HEK293 (cell line): Measurements from ENCODE around the gene C20orf144.
A peak's percentile ranks its signal among the peaks of the same experiment; 100 is the strongest.

ENCODE experiments used
- CTCF ChIA-PET: fragments of 350-600 bp; formaldehyde crosslinking; extraction: SDS; loops from one replicate; lab custom pipeline; 2021; ENCODE audit warnings: antibody characterized with exemption; lab: Yijun Ruan, JAX
- POLR2A ChIA-PET: fragments of 300-600 bp; formaldehyde crosslinking; extraction: SDS; loops from one replicate; lab custom pipeline; 2020; ENCODE audit warnings: antibody characterized with exemption, inconsistent platforms; lab: Yijun Ruan, JAX
- H3K27ac ChIP-seq: fragments of 200-500 bp; sonication (Bioruptor generic); 2 replicates; pipeline ENCODE4 v1.5.1; 2014; ENCODE audit warnings: low read depth, low read length, control low read depth, inconsistent platforms; ENCODE audit errors: extremely low read depth
- H3K36me3 ChIP-seq, 2 experiments: fragments of 200-500 bp in 1 of 2; sonication (Bioruptor generic) in 1 of 2; 1 replicate in 1 of 2; 2 replicates in 1 of 2; pipeline ENCODE4 v1.5.1; 2014 to 2017; ENCODE audit warnings: inconsistent platforms in 2 of 2, low read length in 2 of 2; ENCODE audit not compliant: control insufficient read depth in 2 of 2, insufficient read depth in 1 of 2
- H3K4me1 ChIP-seq: fragments of 200-500 bp; sonication (Bioruptor generic); 2 replicates; pipeline ENCODE4 v1.5.1; 2014; ENCODE audit warnings: mild to moderate bottlenecking, low read length, inconsistent platforms; ENCODE audit not compliant: control insufficient read depth, insufficient read depth
- H3K4me3 ChIP-seq: 2 replicates; pipeline ENCODE4 v1.5.1; 2011; ENCODE audit warnings: low read depth, mild to moderate bottlenecking, control low read depth, low read length, moderate library complexity
- H3K9me3 ChIP-seq: fragments of 200-500 bp; sonication (Bioruptor generic); 2 replicates; pipeline ENCODE4 v1.5.1; 2014; ENCODE audit warnings: low read depth, low read length, inconsistent platforms; ENCODE audit not compliant: control insufficient read depth, insufficient read depth
- BCL11A ChIP-seq: fragments of 450-650 bp; formaldehyde crosslinking; IDR thresholded peaks from 2 replicates; pipeline ENCODE4 v1.5.1; 2016; ENCODE audit warnings: low read depth, missing biosample characterization, missing genetic modification characterization
- EGR2 ChIP-seq: fragments of 450-650 bp; formaldehyde crosslinking; IDR thresholded peaks from 2 replicates; pipeline ENCODE4 v1.5.1; 2016; ENCODE audit warnings: low read depth, missing biosample characterization, missing genetic modification characterization
- FEZF1 ChIP-seq: fragments of 450-650 bp; formaldehyde crosslinking; IDR thresholded peaks from 2 replicates; pipeline ENCODE4 v1.5.1; 2016; ENCODE audit warnings: missing biosample characterization, missing genetic modification characterization
- KLF1 ChIP-seq: fragments of 450-650 bp; formaldehyde crosslinking; IDR thresholded peaks from 2 replicates; pipeline ENCODE4 v1.5.1; 2016; ENCODE audit warnings: missing biosample characterization, missing genetic modification characterization
- KLF7 ChIP-seq: fragments of 450-650 bp; formaldehyde crosslinking; IDR thresholded peaks from 2 replicates; pipeline ENCODE4 v1.5.1; 2016; ENCODE audit warnings: missing biosample characterization, missing genetic modification characterization, borderline replicate concordance
- KLF8 ChIP-seq: fragments of 450-650 bp; formaldehyde crosslinking; IDR thresholded peaks from 2 replicates; pipeline ENCODE4 v1.5.1; 2016; ENCODE audit warnings: missing biosample characterization, missing genetic modification characterization
- KLF9 ChIP-seq: fragments of 450-650 bp; formaldehyde crosslinking; IDR thresholded peaks from 2 replicates; pipeline ENCODE4 v1.5.1; 2016; ENCODE audit warnings: missing biosample characterization, missing genetic modification characterization, low read depth
- PRDM1 ChIP-seq: fragments of 450-650 bp; formaldehyde crosslinking; IDR thresholded peaks from 2 replicates; pipeline ENCODE4; 2016; ENCODE audit warnings: missing biosample characterization, missing genetic modification characterization
- SP3 ChIP-seq: fragments of 450-650 bp; formaldehyde crosslinking; IDR thresholded peaks from 2 replicates; pipeline ENCODE4 v1.5.1; 2016; ENCODE audit warnings: missing biosample characterization, missing genetic modification characterization
- SP7 ChIP-seq: fragments of 450-650 bp; formaldehyde crosslinking; IDR thresholded peaks from 2 replicates; pipeline ENCODE4 v1.5.1; 2016; ENCODE audit warnings: missing biosample characterization, missing genetic modification characterization
- ZBTB20 ChIP-seq: fragments of 450-650 bp; formaldehyde crosslinking; IDR thresholded peaks from 2 replicates; pipeline ENCODE4 v1.5.1; 2016; ENCODE audit warnings: missing biosample characterization, missing genetic modification characterization
- ZBTB21 ChIP-seq: fragments of 450-650 bp; formaldehyde crosslinking; IDR thresholded peaks from 2 replicates; pipeline ENCODE4 v1.5.1; 2017; ENCODE audit warnings: missing biosample characterization, missing genetic modification characterization
- ZFHX2 ChIP-seq: fragments of 450-650 bp; formaldehyde crosslinking; conservative IDR thresholded peaks from 2 replicates; pipeline ENCODE4 v1.5.1; 2016; ENCODE audit warnings: missing biosample characterization, missing genetic modification characterization
- ZFP37 ChIP-seq: fragments of 450-650 bp; formaldehyde crosslinking; IDR thresholded peaks from 2 replicates; pipeline ENCODE4 v1.5.1; 2016; ENCODE audit warnings: missing biosample characterization, missing genetic modification characterization
- ZFP41 ChIP-seq: fragments of 450-650 bp; formaldehyde crosslinking; IDR thresholded peaks from 2 replicates; pipeline ENCODE4 v1.5.1; 2016; ENCODE audit warnings: missing biosample characterization, missing genetic modification characterization, borderline replicate concordance
- ZIC2 ChIP-seq: fragments of 450-650 bp; formaldehyde crosslinking; IDR thresholded peaks from 2 replicates; pipeline ENCODE4 v1.5.1; 2016; ENCODE audit warnings: missing biosample characterization, missing genetic modification characterization
- ZNF169 ChIP-seq: fragments of 450-650 bp; formaldehyde crosslinking; IDR thresholded peaks from 2 replicates; pipeline ENCODE4 v1.5.1; 2016; ENCODE audit warnings: missing biosample characterization, missing genetic modification characterization
- ZNF2 ChIP-seq: fragments of 450-650 bp; formaldehyde crosslinking; IDR thresholded peaks from 2 replicates; pipeline ENCODE4 v1.5.1; 2016; ENCODE audit warnings: missing biosample characterization, missing genetic modification characterization
- ZNF221 ChIP-seq: fragments of 450-650 bp; formaldehyde crosslinking; IDR thresholded peaks from 2 replicates; pipeline ENCODE4 v1.5.1; 2017; ENCODE audit warnings: missing biosample characterization, missing genetic modification characterization, borderline replicate concordance
- ZNF23 ChIP-seq: fragments of 450-650 bp; formaldehyde crosslinking; IDR thresholded peaks from 2 replicates; pipeline ENCODE4 v1.5.1; 2016; ENCODE audit warnings: missing biosample characterization, missing genetic modification characterization, borderline replicate concordance
- ZNF292 ChIP-seq: fragments of 450-650 bp; formaldehyde crosslinking; IDR thresholded peaks from 2 replicates; pipeline ENCODE4 v1.5.1; 2016; ENCODE audit warnings: low read depth, missing biosample characterization, missing genetic modification characterization, borderline replicate concordance
- ZNF600 ChIP-seq: fragments of 450-650 bp; formaldehyde crosslinking; IDR thresholded peaks from 2 replicates; pipeline ENCODE4 v1.5.1; 2016; ENCODE audit warnings: missing biosample characterization, missing genetic modification characterization
- ZNF664 ChIP-seq: fragments of 450-650 bp; formaldehyde crosslinking; IDR thresholded peaks from 2 replicates; pipeline ENCODE4 v1.5.1; 2016; ENCODE audit warnings: missing biosample characterization, missing genetic modification characterization
- ZNF792 ChIP-seq: fragments of 450-650 bp; formaldehyde crosslinking; IDR thresholded peaks from 2 replicates; pipeline ENCODE4 v1.5.1; 2016; ENCODE audit warnings: missing biosample characterization, missing genetic modification characterization
- ZNF830 ChIP-seq: fragments of 450-650 bp; IDR thresholded peaks from 2 replicates; pipeline ENCODE4 v1.5.0; 2018; ENCODE audit warnings: missing biosample characterization, missing genetic modification characterization, low read depth, mild to moderate bottlenecking, moderate library complexity
- TF ChIP-seq, protein P1 (sequence below): fragments of 450-650 bp; formaldehyde crosslinking; IDR thresholded peaks from 2 replicates; pipeline ENCODE4 v1.5.1; 2017; ENCODE audit warnings: missing biosample characterization, missing genetic modification characterization
- TF ChIP-seq, protein P2 (sequence below): fragments of 450-650 bp; formaldehyde crosslinking; IDR thresholded peaks from 2 replicates; pipeline ENCODE4 v1.5.1; 2016; ENCODE audit warnings: missing biosample characterization, missing genetic modification characterization
- TF ChIP-seq, protein P3 (sequence below): fragments of 450-650 bp; formaldehyde crosslinking; IDR thresholded peaks from 2 replicates; pipeline ENCODE4 v1.5.1; 2017; ENCODE audit warnings: missing biosample characterization, missing genetic modification characterization

C20orf144 gene

DNA sequence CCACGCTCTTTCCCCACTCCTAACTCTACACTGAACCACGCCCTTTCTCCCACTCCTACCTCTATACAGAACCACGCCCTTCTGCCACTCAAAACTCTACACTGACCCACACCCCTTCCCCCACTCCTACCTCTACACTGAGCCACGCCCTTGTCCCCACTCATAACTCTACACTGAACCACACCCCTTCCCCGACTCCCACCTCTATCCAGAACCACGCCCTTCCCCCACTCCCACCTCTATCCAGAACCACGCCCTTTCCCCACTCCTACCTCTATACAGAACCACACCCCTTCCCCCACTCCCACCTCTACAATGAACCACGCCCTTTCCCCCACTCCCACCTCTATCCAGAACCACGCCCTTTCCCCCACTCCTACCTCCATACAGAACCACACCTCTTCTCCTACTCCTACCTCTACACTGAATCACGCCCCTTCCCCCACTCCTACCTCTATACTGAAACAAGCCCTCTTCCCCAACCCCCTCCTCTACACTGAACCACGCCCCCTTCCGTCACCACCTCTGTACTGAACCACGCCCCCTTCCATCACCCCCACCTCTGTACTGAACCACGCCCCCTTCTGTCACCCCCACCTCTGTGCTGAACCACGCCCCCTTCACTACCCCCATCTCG, 47.9 kb downstream of the C20orf144 start:
- Histone ChIP-seq H3K4me3 (no peak overlapping the region), H3K9me3 (no peaks in the 10 kb centered on the region), H3K27ac (no peak overlapping the region), H3K4me1 (no peaks in the 10 kb centered on the region), H3K36me3 (no peaks in the 10 kb centered on the region)
- TF ChIP-seq KLF1 (tag by site-specific recombination): peak; percentile 100
- TF ChIP-seq BCL11A: no peak
- TF ChIP-seq ZBTB20 (tag by site-specific recombination): no peak
- TF ChIP-seq EGR2 (tag by site-specific recombination): peak; percentile 98
- peak; percentile 93 for TF ChIP-seq ZFHX2 (tag by site-specific recombination)
- TF ChIP-seq, protein P1, sequence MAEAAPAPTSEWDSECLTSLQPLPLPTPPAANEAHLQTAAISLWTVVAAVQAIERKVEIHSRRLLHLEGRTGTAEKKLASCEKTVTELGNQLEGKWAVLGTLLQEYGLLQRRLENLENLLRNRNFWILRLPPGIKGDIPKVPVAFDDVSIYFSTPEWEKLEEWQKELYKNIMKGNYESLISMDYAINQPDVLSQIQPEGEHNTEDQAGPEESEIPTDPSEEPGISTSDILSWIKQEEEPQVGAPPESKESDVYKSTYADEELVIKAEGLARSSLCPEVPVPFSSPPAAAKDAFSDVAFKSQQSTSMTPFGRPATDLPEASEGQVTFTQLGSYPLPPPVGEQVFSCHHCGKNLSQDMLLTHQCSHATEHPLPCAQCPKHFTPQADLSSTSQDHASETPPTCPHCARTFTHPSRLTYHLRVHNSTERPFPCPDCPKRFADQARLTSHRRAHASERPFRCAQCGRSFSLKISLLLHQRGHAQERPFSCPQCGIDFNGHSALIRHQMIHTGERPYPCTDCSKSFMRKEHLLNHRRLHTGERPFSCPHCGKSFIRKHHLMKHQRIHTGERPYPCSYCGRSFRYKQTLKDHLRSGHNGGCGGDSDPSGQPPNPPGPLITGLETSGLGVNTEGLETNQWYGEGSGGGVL (tag by site-specific recombination): peak; percentile 59
- TF ChIP-seq KLF8 (tag by site-specific recombination): peak; percentile 93
- TF ChIP-seq, protein P2, sequence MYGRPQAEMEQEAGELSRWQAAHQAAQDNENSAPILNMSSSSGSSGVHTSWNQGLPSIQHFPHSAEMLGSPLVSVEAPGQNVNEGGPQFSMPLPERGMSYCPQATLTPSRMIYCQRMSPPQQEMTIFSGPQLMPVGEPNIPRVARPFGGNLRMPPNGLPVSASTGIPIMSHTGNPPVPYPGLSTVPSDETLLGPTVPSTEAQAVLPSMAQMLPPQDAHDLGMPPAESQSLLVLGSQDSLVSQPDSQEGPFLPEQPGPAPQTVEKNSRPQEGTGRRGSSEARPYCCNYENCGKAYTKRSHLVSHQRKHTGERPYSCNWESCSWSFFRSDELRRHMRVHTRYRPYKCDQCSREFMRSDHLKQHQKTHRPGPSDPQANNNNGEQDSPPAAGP (tag by site-specific recombination): peak; percentile 45
- peak; percentile 92; the same call in 1 of the 2 replicates for TF ChIP-seq KLF9 (tag by site-specific recombination)
- peak; percentile 23 for TF ChIP-seq SP3 (tag by site-specific recombination)
- peak; percentile 82; the same call in 1 of the 2 replicates for TF ChIP-seq KLF7 (tag by site-specific recombination)
- CTCF ChIA-PET: no interaction called here
- POLR2A ChIA-PET: no interaction called here

DNA sequence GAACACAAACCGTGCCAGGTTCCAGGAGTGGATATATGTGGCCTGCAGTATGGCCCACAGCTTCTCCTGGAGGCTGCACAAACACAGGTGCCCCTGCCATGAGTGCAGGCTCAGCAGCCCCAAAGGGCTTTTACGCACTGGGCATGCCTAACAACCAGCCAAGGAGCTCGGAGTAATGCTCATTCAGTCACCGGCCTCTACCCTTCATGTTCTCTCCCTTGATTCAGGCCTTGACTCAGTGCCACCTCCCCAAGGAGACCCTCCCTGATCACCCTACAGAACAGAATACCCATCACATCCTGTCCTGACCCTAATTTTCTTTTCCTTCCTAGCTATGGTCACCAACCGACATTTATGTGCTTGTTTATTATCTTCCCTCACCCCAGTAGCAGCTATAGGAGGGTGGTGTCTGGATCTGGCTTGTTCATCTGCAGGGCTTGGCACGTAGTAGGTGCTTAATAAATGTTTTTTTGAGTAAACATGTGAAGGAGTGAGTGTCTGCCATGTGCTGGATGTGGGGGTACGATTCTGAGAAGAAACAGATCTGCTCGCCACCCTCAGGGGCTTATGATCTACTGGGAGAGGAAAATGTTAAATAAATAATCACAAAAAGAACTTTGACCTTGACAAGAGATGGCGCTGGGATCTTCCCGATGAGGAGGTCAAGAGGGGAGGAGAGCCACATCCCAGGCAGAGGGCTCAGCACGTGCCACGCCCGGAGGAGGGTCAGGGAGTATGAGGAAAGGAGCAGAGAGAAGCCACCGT, 48.7 kb downstream of the C20orf144 start:
- H3K36me3 ChIP-seq: no peaks in the 10 kb centered on the region
- H3K27ac ChIP-seq: no peak overlapping the region
- H3K4me3 ChIP-seq: no peak overlapping the region
- POLR2A ChIA-PET: no interaction called here
- no peaks in the 10 kb centered on the region for H3K4me1 ChIP-seq
- TF ChIP-seq ZNF292 (tag by site-specific recombination) (no peak), SP7 (tag by site-specific recombination) (no peak), ZNF221 (tag by site-specific recombination) (no peak), ZNF2 (no peak), ZNF830 (tag by site-specific recombination) (no peak), ZNF23 (tag by site-specific recombination) (no peak)
- TF ChIP-seq, protein P2 (tag by site-specific recombination): 0 out of 2 replicates have a peak, but pooled peaks have one; percentile 29
- TF ChIP-seq, all 188 proteins: peak for 1
- CTCF ChIA-PET: no interaction called here
- H3K9me3 ChIP-seq: no peaks in the 10 kb centered on the region

DNA sequence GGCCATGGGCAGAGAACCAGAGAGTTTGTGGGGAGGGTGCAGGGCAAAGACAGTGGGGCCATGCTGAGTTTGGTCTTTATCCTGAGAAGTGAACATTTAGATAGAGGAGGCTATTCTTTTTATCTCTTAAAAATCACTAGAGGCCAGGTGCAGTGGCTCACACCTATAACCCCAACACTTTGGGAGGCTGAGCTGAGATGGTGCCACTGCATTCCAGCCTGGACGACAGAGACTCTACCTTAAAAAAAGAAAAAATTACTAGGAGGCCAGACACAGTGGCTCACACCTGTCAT, 49.3 kb downstream of the C20orf144 start:
- CTCF ChIA-PET: no interaction called here
- POLR2A ChIA-PET: no interaction called here
- Histone ChIP-seq H3K4me1 (no peaks in the 10 kb centered on the region), H3K4me3 (no peak overlapping the region), H3K9me3 (no peaks in the 10 kb centered on the region), H3K36me3 (no peaks in the 10 kb centered on the region), H3K27ac (no peak overlapping the region)
- TF ChIP-seq ZNF600 (tag by site-specific recombination) (no peak), ZNF664 (tag by site-specific recombination) (no peak), ZNF2 (no peak), ZIC2 (tag by site-specific recombination) (no peak), ZBTB21 (tag by site-specific recombination) (no peak), ZFP37 (tag by site-specific recombination) (no peak), PRDM1 (tag by site-specific recombination) (no peak), ZNF169 (no peak), FEZF1 (tag by site-specific recombination) (no peak), ZNF792 (tag by site-specific recombination) (no peak), ZFP41 (tag by site-specific recombination) (no peak)
- TF ChIP-seq, protein P3, sequence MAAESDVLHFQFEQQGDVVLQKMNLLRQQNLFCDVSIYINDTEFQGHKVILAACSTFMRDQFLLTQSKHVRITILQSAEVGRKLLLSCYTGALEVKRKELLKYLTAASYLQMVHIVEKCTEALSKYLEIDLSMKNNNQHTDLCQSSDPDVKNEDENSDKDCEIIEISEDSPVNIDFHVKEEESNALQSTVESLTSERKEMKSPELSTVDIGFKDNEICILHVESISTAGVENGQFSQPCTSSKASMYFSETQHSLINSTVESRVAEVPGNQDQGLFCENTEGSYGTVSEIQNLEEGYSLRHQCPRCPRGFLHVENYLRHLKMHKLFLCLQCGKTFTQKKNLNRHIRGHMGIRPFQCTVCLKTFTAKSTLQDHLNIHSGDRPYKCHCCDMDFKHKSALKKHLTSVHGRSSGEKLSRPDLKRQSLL (tag by site-specific recombination): no peak
